Brain microvascular endothelial cell (primary cell): ENCODE results near the gene SH3RF2.
A peak's percentile ranks its signal among the peaks of the same experiment; 100 is the strongest.

ENCODE experiments used
- DNase-seq: peaks from one replicate; pipeline ENCODE4 v3.0.0-alpha.2; 2020
- H3K27ac ChIP-seq: fragments of 250-450 bp; sonication (Bioruptor Pico); 2 replicates; pipeline ENCODE4 v1.5.1; 2020; ENCODE audit warnings: mild to moderate bottlenecking, moderate library complexity
- H3K27me3 ChIP-seq: fragments of 250-450 bp; sonication (Bioruptor Pico); replicated peaks from 2 replicates; pipeline ENCODE4 v1.5.1; 2020; ENCODE audit warnings: mild to moderate bottlenecking
- H3K36me3 ChIP-seq: fragments of 250-450 bp; sonication (Bioruptor Pico); replicated peaks from 2 replicates; pipeline ENCODE4 v1.5.1; 2020; ENCODE audit warnings: mild to moderate bottlenecking
- H3K4me3 ChIP-seq: 2 replicates; pipeline ENCODE4 v1.5.1; 2011; ENCODE audit warnings: low read depth, mild to moderate bottlenecking, control low read depth, low read length, moderate library complexity
- in situ Hi-C: cut with HindIII; loops from 2 replicates; pipeline ENCODE4 v1.10.0; 2017; ENCODE audit warnings: low sequenced_read_pairs, low pct_ligation_motif_present
- TF ChIP-seq, protein P1 (sequence below): IDR thresholded peaks from 2 replicates; pipeline ENCODE4 v1.5.1; 2011; ENCODE audit warnings: low read depth, mild to moderate bottlenecking, moderate library complexity, low read length, control low read depth, inconsistent platforms; ENCODE audit errors: missing control alignments

SH3RF2 gene

DNA sequence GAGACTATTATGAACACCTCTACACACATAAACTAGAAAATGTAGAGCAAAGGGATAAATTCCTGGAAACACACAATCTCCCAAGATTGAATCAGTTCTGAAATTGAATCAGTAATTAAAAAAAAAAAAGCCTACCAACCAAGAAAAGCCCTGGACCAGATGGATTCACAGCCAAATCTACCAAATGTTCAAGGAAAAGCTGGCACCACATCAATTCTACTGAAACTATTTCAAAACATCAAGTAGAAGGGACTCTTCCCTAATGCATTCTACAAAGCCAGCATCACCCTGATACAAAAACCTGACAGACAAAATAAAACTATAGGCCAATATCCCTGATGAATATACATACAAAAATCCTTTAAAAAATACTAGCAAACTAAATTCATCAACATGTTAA lies 38.2 kb upstream of the SH3RF2 start:
- in situ Hi-C loops: no loop called here

DNA sequence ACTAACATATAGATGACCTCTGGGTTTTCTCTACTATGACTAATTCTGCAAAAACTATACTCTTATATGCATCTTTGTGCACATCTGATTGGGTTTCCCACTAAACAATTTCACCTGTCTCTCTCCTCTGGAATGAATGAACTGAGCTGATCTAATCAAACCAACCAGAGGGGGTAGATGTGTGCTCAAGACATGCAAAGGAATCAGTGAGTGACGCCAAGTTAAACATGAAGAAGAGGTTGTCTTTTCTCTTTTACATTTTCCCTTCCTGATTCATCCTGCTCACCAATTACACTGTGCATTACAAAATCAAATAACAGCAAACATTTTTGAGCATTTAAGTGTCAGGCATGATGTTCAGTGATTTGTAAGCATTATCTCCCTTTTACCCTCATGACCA lies 34.0 kb upstream of the SH3RF2 start:
- no peak for DNase-seq
- TF ChIP-seq, protein P1, sequence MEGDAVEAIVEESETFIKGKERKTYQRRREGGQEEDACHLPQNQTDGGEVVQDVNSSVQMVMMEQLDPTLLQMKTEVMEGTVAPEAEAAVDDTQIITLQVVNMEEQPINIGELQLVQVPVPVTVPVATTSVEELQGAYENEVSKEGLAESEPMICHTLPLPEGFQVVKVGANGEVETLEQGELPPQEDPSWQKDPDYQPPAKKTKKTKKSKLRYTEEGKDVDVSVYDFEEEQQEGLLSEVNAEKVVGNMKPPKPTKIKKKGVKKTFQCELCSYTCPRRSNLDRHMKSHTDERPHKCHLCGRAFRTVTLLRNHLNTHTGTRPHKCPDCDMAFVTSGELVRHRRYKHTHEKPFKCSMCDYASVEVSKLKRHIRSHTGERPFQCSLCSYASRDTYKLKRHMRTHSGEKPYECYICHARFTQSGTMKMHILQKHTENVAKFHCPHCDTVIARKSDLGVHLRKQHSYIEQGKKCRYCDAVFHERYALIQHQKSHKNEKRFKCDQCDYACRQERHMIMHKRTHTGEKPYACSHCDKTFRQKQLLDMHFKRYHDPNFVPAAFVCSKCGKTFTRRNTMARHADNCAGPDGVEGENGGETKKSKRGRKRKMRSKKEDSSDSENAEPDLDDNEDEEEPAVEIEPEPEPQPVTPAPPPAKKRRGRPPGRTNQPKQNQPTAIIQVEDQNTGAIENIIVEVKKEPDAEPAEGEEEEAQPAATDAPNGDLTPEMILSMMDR: no peak
- in situ Hi-C loops: no loop called here
- no peak overlapping the region for H3K27ac ChIP-seq
- no peak overlapping the region for H3K4me3 ChIP-seq
- H3K36me3 ChIP-seq: no peaks in the 10 kb centered on the region
- H3K27me3 ChIP-seq: no peaks in the 10 kb centered on the region

More for the DNA sequence above, 38.2 kb upstream of the SH3RF2 start:
- Histone ChIP-seq H3K27ac (no peak overlapping the region), H3K27me3 (no peaks in the 10 kb centered on the region), H3K36me3 (no peaks in the 10 kb centered on the region), H3K4me3 (no peak overlapping the region)
- DNase-seq: no peak
- TF ChIP-seq, protein P1: no peak

DNA sequence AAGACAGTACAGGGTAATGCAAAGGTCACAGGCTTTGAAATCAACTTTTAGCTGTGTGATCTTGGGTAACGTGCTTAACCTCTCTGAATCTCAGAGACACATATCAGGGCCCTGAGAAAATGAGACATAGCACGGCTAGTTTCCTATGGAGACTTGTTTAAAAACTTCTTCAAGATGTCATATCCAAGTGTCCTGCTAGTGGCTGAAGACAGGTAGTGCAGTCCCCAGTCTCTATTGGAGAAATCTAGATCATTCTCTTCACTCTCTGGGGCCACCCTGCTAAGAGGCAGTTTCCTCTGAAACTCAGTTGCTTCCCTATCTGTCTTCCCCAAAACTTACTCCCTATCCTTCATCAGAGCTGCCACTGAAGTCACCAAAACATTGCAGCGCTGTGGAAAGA lies 33.3 kb upstream of the SH3RF2 start:
- Histone ChIP-seq H3K27me3 (no peaks in the 10 kb centered on the region), H3K4me3 (no peak overlapping the region), H3K27ac (no peak overlapping the region), H3K36me3 (no peaks in the 10 kb centered on the region)
- in situ Hi-C loops: no loop called here
- no peak for DNase-seq
- TF ChIP-seq, protein P1: peak; percentile 49

DNA sequence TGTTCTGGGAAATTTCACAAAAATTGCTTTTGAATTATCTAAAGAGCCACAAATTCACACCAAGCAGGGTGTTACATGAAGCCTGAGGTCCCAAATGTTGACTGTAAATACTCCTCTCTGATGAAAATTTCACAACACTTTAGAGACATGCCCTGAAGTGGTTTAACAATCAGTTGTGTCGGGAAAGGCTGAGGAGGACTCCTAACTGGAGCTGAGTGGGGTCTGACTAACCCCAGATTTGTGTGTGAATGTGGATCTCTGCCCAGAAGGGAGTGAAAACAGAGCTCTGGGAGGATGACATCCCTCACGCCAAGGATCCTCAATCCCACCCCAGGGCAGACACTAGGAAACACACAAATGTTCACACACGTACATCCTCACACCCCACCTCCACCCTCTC lies 32.5 kb upstream of the SH3RF2 start:
- in situ Hi-C loops: no loop called here
- TF ChIP-seq, protein P1: no peak
- no peak for DNase-seq

DNA sequence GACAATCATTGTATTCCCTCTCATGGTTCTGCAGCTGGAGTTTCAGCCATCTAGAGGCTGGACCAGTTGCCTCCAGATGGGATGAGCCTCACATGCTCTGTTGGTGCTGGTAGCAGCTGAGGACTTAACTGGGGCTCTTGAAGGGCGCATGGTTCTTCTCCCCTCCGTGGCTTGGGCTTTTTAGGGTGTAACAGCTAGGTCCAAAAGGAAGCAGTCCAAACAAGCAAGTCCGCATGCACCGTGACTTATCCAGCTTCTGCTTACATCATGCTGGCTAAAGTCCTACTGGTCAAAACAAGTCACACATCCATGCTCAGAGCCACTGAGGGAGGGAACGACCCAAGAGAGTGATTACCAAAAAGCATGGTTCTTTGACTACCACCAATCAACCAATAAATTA lies 31.6 kb upstream of the SH3RF2 start:
- Histone ChIP-seq H3K27ac (no peak overlapping the region), H3K4me3 (no peak overlapping the region), H3K36me3 (no peaks in the 10 kb centered on the region), H3K27me3 (no peaks in the 10 kb centered on the region)
- no peak for DNase-seq
- in situ Hi-C loops: no loop called here
- TF ChIP-seq, protein P1: no peak

More for the DNA sequence above, 32.5 kb upstream of the SH3RF2 start:
- no peak overlapping the region for H3K27ac ChIP-seq
- H3K4me3 ChIP-seq: no peak overlapping the region
- H3K36me3 ChIP-seq: no peaks in the 10 kb centered on the region
- H3K27me3 ChIP-seq: no peaks in the 10 kb centered on the region

DNA sequence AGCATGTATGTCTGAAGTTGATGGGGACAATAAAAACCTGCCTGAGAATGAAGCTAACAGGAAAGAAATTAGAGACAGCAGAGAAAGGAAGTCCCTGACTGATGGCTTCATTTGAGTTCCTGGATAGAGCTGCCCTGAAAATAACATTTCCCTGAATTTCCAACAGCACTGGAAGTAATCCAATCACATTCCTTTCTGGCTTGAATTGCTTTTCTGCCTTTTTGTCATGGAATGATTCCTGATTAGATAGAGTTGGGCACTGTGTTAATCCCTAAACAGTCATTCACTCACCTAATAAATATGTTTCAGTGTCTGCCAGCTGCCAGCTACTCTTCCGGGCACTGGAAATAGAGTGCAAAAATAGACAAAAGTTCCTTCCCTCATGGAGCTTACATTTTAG lies 30.0 kb upstream of the SH3RF2 start:
- TF ChIP-seq, protein P1: no peak
- H3K36me3 ChIP-seq: no peaks in the 10 kb centered on the region
- H3K27me3 ChIP-seq: no peaks in the 10 kb centered on the region
- no peak overlapping the region for H3K4me3 ChIP-seq
- H3K27ac ChIP-seq: no peak overlapping the region
- no peak for DNase-seq
- in situ Hi-C loops: no loop called here
